Panc1 (cell line): Measurements from ENCODE around the gene PLCXD1.

Experiments
- CTCF ChIP-seq: fragments of 450-650 bp; IDR thresholded peaks from 2 replicates; pipeline ENCODE4 v1.5.1; 2017; ENCODE audit warnings: mild to moderate bottlenecking
- SIN3A ChIP-seq: IDR thresholded peaks from 2 replicates; pipeline ENCODE4 v1.6.1; 2012; ENCODE audit warnings: low read depth, mild to moderate bottlenecking, low read length, moderate library complexity, borderline replicate concordance; ENCODE audit not compliant: insufficient read depth

DNA sequence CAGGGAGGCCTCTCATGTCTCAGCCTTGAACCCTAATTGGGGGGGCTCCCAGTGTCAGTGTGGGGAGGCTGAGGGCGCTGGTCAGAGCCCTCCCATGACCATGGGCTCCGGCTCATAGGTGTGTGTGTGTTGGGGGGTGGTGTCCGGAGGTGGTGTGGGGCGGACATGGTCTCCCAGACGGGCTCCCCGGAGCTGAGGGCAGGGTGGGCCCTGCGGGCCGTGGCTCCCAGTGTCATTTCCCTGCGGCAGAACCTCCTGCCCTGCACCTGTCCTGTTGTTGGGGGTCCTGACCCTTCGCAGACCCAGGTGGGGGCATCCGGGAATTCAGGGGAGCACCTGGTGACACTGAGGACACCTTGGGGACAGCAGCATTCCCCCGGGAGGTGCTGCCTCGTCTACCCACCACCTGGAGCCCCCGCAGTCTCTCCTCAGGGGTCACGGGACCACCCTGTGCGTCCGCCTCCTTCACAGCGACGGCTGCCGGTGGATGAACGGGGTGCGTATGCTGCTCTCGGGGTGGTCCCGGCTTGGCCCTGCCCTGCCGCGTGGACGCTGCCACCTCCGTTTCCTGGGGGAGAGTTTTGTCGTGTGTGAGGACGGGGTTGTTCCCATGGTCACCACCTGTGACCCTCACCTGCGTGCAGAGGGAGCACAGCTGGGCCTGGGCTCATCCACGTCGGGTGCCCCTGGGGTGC, 51.9 kb downstream of the PLCXD1 start:
- TF ChIP-seq CTCF = no peak
- no peak for TF ChIP-seq SIN3A
